GM18868 (cell line): ENCODE measurements around the gene CD40LG.

ENCODE experiments used
- ATAC-seq: cut with Tn5 transposase; IDR thresholded peaks from one replicate; pipeline ENCODE4 v1.9.1; 2021; ENCODE audit warnings: mild to moderate bottlenecking, moderate library complexity; ENCODE audit not compliant: unreplicated experiment

The CD40LG gene

DNA sequence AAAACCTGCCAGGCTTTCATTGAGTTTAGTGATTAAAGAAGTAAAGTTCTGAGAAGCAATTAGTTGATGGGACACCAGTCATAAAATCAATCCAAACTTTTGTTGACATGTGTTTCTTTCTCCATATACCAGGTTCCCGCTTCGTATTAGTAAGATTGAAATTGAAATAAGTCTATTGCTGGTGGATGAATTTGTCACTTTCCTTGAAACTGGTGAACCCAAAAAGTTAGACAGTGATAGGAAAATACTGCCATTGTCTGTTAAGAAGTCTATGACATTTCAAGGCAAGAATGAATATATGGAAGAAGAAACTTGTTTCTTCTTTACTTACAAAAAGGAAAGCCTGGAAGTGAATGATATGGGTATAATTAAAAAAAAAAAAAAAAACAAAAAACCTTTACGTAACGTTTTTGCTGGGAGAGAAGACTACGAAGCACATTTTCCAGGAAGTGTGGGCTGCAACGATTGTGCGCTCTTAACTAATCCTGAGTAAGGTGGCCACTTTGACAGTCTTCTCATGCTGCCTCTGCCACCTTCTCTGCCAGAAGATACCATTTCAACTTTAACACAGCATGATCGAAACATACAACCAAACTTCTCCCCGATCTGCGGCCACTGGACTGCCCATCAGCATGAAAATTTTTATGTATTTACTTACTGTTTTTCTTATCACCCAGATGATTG is at the start of gene CD40LG:
CD40LG (plus strand) TSS at position 482 of the 684 bp plus-strand sequence; CDS start at position 573, 91 bp downstream.
- no peak for ATAC-seq

DNA sequence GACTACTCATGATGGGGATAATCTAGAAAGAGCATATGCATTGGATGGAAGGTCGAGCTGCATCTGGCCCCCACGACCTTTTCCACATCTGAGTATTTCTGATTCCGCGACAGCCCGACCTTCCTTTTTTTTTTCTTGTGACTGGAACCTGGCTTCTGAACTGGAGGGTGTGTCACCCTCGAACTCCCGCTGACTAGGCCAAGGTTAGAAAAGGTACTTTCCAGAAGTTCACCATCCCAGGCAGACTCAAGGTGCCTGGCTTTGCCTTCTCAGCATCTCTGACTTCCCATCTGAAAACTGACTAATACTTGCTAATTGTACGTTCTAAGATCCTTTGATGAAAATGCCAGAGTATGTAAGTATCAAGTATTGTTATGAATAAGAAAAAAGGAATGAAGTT is 49.3 kb upstream of the CD40LG start:
- ATAC-seq: no peak

DNA sequence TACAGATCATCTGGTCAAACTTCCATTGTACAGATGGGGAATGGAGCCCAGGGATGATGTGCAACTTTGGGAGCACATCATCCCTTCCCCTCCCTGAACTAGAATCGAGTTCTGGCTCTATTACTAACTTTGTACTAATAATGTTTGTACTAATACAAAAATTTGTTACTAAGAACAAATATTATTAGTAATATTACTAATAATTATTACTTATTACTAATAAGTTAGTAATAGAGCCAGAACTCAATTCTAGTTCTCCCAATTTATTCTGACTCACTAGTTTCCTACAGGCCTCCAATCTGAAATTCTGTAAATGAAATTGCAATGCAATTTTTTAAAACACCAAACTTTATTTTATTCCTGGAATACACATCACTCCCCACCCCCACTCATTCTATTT is 47.9 kb upstream of the CD40LG start:
- ATAC-seq: no peak

DNA sequence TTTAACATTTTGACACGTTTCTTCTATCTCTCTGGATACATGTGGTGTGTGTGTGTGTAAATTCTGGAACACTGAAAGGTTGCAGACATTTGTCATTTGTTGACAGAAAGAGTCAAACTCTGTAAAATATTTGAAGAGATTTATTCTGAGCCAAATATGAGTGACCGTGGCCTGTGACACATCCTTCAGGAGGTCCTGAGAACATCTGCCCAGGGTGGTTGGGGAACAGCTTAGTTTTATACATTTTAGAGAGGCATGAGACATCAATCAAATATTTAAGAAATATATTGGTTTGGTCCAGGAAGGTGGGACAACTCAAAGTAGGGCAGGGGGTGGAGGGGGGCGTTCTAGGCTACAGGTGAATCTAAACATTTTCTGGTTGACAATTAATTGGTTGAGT is 40.7 kb upstream of the CD40LG start:
- no peak for ATAC-seq

DNA sequence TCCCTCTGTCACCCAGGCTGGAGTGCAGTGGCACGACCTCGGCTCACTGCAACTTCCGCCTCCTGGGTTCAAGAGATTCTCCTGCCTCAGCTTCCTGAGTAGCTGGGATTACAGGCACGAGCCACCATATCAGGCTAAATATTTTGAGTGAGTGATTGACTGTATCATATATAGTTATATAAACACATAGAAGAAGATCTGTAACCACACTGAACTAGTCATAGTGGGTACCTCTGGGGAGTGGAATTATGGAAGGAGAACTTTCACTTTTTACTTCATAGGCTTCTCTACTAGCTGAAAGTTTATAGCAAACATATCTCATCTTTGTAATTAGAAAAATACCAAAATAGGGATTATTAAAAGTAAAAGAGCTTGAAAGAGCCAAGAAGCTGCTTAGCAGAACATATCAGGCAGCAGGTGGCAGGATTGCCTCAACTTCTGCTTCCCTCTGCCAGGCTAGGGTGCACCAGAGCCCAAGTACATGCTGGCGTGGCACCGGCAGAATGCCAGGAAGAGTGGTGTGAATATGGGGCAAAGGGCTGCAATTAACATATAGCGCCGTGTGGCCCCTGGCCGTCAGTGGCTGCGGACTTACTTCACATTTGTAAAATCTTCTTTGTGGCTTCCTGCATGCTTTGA is 39.5 kb upstream of the CD40LG start:
- peak; percentile 42 for ATAC-seq

DNA sequence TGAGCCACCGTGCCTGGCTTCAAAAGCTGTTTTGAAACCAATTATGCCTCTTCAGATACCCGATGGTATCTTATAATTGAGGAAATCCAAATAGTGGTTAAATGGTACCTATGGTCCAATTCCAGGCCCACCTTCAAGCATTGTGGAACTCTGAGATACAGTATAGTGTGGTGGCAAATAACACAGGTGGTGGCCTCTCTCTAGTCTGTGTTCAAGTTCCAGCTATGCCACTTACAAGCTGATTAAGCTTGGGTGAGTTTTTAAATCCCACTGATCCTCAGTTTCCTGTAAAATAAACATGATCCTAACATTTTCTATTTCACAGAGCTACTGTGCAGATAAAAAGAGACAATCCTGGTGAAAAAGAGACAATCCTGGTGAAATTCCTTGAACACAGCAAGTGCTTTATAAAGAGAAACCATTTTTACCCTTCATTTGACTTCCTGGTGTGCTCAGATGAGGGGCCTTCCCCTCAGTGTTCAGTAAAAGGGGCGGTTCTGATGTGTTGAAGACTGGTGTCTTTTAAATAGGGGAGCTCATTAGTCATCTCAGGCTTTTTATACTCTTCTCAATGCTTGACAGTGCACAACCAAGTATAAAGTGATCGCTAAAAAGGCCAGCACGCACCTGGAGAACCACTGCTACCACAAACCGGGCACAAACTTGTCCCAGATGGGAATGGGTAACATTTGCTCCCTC is 30.8 kb upstream of the CD40LG start:
- peak; percentile 100 for ATAC-seq

DNA sequence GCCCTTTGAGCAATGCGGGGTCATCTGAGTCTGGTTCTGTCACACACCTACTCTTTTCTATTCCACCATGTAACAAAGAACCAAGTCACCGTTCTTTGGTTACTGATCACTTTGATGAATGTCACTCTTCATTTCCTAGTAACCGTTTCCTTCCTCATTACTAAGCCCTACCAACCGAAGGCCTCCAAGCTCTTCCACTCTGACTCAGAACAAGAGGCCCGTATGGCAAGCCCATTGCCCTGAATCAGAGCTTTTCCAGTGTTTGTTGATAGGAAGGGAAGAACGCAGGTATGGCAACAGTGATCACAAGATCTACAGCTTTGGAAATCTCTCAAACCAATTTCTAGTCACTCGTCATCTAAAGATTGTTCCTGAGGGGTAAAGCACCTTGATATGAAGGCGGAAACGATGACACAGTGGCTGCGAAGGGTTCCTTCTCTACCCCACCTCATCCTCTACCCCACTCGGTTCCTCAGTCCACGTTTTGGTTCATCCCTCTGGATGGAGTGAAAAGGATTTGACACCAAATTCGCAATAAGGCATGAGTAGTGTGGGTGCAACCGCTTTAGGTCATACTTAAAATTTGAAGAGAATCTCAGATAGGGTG is 28.0 kb upstream of the CD40LG start:
- no peak for ATAC-seq

DNA sequence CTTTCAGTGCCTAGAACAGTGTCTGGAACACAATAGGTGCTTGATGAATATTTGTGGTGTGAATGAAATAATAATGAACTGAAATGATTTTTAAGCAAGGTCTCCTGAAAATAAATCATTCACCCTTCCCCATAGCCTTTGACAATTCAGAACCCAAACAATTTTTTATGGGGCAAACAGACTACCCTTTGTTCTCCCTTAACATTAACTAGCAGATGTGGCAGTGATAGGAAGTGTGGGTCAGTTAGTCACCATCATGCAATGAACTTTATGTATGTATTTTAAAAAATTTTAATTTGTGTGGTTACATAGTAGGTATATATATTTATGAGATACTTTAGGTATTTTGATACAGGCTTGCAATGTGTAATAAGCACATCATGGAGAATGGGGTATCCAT is 27.2 kb upstream of the CD40LG start:
- ATAC-seq: no peak

DNA sequence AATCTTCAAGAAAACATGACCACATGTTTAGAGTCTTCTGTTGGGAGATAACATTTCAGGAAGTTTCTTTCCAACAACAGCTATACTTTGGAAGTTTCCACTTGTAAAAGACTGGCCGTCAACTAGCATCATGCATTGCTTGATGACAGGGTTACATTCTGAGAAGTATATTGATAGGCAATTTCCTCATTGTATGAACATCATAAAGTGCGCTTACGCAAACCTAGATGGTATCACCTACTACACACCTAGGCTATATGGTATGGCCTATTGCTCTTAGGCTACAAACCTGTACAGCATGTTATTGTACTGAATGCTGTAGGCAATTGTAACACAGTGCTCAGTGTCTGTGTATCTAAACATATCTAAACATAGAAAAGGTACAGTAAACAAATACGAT is 25.4 kb upstream of the CD40LG start:
- ATAC-seq: no peak

DNA sequence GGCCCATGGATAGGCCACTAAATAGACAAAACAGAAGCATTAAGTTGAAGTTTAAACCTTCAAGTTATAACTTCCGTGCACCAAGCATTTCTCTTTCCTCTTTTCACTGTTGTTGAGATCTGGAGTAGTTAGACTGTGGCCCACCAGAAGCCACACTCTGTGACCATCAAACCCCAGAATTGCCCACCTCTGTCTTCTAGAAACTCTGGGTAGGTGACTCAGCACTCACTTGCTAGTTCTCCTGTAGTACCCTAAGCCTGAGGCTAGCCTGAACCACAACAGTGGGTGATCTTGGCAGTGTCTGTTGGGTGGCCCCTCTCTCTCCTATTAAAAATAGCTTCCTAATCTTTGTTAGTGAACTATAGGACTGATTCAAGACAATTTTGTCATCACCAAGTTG is 24.6 kb upstream of the CD40LG start:
- ATAC-seq: no peak

DNA sequence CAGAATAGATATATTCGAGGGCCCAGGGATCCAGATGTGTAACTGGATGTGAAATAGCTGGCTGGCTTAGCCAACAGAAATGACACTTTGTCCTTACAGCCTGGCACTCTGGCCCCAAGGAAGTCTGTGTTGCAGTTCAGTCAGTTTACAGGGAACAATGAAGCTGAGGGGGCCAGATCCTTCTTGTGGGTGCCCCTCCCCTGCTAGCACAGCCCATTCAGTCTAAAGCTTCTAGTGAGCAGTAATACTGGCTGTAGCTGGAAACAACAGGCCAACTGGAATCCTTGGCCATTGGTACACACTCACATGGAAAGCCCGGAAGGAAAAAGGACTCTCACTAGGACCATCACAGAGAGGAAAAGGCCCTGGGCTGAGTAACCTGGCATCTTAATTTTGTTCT is 22.7 kb upstream of the CD40LG start:
- ATAC-seq: no peak

DNA sequence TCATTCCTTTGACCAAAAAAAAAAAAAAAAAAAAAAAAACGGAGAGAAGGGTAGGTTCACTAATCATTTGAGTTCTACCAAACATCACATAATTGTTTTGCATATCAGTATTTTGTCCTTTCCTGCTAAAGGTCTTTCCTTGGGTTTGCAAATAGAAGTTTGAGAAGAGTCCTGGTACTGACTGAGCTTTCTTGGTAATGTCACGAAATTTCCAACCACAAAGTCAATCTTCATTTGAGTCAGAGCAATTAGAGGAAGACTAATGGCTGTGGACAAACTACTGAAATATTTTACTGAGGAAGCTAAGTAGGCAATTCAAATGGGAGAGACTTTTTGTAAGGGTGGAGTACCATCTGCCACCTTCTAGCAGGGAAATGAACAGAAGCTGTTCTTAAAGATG is 21.7 kb upstream of the CD40LG start:
- ATAC-seq: peak; percentile 88

DNA sequence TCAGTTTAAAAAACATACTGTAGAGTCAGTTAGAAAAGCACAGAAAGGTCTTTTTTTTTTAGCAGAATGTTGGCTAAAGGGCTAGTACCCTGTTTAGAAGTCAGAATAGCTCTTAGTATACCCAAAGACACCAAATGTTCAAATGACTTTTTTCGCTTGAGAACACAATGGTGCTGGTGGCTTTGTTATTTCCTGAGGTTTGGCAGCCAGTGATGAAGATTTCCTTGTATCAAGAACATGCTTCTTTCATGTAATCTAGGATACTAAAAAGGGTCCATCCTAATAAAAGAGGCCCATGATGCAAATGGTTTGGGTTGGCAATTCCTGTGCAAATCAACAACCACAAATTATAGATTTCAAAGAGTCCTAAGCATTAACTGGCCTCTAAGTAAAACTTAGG is 21.1 kb upstream of the CD40LG start:
- ATAC-seq: no peak

DNA sequence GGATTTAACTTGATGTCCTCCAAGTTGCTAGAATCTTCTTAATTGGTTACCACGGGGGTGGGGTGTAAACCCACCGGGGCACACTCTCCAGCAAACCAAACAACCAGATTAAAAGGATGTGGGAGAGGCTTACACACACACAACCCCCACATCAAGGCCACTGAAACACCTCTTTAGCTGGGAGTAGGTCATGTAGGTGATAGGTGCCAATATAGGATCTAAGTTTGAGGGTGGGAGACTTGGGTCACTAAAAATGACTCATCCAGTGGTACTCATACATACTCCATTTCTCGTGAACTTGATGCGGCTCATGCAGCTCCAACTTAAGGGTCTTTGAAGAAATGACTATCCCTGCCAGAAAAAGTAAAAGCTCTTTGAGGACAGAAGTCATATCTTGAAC is 20.5 kb upstream of the CD40LG start:
- ATAC-seq: no peak

DNA sequence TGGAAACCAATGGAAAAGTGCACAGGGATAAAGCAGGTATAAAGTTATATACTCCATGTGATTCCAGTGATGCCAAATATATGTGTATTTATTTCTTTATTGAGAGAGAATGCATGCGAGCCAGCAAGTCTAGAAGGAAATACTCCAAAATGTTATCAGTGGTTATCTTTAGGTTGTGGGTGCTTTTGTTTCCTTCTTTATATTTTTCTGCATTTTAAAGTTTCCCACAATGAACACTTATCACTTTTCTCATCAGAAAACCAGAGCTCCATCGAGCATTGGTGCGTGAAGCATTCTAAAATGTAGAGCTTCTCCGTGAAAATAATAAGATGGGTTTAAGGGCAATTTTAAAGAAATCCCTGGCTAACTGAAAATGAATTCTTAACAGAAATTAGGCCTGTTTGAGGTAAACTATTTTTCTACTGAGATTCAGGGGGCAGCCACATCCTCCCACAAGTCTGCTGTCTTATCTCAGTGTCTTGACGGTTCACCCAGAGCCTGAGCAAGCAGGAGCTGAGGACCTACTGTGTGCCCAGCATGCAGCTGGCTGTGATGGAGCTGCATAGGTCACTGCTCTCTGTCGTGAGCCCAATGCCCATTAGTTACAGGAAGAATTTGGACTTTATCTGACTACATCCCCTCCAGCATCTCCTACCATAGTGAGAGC is 18.7 kb upstream of the CD40LG start:
- ATAC-seq: no peak

DNA sequence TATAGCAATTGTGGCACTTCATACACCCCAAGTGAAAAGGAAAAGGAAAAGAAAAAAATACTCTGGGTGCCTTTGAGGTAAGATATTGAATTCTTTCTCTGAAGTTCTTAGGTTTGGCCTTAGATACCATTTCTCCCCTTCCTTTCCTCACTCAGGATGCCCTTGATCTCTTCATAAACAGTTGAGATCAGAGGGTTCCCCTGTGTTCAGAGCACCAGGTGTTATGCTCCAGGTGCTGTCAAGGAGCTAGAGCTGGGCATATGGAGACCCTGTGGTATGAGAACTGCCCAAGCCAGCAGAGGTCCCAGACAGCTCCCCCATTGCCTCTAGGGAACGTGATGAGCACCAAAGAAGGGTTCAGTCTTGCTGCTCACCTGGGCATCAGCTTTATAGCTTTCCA is 17.1 kb upstream of the CD40LG start:
- ATAC-seq: no peak

DNA sequence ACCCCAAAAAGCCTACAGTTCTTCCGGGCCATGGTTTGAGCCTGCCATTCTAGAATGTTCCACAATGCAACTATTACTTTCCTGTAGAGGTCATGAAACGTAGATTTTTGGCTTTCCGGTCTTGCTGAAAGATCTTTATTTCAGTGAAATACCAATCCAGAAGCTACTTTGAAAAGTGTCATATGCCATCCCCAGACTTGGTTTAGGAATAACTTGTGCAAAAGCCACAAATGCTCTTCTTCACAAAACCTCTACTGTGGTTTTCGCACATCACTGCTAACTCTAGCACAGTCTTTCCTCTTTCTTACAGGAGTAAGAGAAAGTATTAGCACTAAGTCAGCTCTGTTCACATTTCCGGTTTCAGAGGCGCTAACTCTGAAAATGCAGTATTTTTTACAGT is 12.7 kb upstream of the CD40LG start:
- ATAC-seq: peak; percentile 97

DNA sequence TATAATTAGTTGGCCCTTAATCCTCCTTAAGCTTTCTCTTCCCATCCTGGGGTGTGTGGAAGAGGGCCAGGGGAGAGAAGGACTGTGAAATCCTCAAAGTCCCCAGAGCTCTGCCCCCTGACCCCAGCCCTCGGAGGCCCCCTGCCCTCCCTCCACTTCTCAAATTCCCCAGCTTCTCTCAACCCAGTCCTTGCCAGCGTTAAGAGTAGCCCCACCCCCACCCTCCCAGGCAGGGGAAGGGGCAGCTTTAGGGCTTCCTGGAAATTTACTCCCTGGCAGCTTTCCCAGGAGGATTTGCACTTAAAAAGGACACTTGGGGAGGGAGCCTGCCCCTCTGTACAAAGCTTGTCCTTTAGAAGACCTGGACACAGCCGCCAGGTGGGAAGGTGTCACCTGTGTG is 11.8 kb upstream of the CD40LG start:
- no peak for ATAC-seq

DNA sequence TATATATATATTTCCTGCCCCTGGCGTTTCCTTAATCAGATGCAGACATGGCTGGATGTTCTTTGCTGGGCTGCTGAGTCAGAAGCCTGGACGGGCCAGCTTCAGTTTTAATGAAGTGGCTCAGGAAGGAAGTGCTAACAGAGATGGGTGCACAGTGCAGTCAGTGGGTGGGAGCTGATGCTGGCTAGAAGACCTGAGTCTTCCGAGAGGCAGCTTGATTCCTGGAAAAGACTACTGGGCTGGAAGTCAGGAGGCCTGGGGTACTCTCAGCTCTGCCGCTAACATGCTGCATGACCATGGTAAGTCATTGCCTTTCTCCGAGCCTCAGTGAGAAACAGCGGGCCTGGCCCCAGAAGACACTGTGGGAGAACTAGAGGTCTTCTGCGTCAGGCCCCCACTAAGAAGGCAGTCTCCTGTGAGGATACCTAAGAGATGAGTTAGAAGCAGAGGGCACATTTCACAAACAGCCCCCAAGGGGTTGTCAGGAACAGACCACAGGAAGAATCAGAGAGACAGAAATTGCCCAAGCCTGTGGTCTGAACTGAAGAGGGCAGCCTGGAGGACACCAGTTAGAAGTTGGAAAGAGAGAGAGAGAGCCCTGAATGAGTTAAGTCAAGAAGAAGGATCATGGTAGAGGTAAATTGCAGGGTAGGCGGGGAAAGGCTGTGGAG is 8.3 kb upstream of the CD40LG start:
- no peak for ATAC-seq

DNA sequence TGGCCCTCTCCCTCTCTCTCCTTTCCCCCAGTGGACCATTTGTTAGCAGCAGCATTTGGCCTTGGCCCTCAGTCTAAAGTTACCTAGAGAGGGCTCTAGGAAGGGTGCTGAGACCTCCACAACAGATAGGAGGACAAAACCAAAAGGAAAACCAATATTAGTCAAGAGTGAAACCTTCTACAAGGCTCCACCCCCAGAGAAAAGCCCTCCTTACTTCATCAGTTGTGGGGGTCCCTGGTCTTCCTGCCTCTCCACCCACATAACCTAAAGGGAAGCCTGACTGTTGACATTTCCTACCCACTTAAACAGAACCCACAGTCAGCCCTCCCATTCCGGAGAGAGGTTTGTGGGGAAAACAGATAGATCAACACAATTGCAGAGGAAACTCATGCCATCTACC is 4.7 kb upstream of the CD40LG start:
- ATAC-seq: no peak
